ENCODE data around the gene MED25. TPM values are rescaled to one million over a fixed set of nuclear protein-coding genes. Genes with fewer than 3 reads are reported as not detected.
A peak's percentile ranks its signal among the peaks of the same experiment; 100 is the strongest.

Gene MED25
- total and polyA plus RNA-seq, 9 of the 15 experiments (the other 6 are each of a cell fraction or from before 2014, with no cell fraction given): 4.1 to 93.9 (median 19.3) TPM

DNA sequence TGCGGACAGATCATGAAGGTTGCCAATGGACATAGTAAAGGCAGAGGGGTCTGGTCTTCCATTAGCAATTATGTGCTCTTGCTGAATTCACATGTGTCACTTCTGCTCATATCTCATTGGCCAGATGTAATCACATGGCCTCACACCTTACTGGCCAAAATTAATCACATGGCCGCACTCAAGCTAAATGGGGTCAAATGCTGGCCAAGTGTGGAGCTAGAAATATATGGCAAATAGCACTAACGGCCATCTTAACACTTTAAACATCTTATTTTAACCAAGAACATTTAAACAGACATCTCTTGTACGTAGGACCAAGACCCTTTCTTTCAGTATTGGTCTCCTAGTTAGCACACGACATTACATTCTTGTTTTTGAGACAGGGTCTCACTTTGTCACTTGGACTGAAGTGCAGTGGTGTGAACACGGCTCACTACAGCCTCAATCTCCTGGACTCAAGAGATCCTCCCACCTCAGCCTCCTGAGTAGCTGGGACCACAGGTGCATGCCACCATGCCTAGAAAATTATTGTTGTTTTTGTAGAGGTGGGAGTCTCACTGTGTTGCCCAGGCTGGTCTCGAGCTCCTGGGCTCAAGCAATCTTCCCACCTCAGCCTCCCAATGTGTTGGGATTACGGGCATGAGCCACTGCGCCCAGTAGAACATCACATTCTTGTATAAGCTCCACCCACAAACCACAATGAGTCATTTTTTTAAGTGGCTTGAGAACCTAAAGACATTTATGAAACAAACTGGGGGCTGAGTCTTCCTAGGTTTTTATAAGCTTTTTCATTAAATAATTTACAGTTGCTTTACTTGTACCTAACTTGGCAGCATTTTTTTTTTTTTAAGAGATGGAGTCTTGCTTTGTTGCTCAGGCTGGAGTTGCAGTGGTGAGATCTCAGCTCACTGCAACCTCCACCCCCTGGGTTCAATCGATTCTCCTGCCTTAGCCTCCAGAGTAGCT lies 29.9 kb downstream of the MED25 start (continued):
- TF ChIP-seq, protein P1, sequence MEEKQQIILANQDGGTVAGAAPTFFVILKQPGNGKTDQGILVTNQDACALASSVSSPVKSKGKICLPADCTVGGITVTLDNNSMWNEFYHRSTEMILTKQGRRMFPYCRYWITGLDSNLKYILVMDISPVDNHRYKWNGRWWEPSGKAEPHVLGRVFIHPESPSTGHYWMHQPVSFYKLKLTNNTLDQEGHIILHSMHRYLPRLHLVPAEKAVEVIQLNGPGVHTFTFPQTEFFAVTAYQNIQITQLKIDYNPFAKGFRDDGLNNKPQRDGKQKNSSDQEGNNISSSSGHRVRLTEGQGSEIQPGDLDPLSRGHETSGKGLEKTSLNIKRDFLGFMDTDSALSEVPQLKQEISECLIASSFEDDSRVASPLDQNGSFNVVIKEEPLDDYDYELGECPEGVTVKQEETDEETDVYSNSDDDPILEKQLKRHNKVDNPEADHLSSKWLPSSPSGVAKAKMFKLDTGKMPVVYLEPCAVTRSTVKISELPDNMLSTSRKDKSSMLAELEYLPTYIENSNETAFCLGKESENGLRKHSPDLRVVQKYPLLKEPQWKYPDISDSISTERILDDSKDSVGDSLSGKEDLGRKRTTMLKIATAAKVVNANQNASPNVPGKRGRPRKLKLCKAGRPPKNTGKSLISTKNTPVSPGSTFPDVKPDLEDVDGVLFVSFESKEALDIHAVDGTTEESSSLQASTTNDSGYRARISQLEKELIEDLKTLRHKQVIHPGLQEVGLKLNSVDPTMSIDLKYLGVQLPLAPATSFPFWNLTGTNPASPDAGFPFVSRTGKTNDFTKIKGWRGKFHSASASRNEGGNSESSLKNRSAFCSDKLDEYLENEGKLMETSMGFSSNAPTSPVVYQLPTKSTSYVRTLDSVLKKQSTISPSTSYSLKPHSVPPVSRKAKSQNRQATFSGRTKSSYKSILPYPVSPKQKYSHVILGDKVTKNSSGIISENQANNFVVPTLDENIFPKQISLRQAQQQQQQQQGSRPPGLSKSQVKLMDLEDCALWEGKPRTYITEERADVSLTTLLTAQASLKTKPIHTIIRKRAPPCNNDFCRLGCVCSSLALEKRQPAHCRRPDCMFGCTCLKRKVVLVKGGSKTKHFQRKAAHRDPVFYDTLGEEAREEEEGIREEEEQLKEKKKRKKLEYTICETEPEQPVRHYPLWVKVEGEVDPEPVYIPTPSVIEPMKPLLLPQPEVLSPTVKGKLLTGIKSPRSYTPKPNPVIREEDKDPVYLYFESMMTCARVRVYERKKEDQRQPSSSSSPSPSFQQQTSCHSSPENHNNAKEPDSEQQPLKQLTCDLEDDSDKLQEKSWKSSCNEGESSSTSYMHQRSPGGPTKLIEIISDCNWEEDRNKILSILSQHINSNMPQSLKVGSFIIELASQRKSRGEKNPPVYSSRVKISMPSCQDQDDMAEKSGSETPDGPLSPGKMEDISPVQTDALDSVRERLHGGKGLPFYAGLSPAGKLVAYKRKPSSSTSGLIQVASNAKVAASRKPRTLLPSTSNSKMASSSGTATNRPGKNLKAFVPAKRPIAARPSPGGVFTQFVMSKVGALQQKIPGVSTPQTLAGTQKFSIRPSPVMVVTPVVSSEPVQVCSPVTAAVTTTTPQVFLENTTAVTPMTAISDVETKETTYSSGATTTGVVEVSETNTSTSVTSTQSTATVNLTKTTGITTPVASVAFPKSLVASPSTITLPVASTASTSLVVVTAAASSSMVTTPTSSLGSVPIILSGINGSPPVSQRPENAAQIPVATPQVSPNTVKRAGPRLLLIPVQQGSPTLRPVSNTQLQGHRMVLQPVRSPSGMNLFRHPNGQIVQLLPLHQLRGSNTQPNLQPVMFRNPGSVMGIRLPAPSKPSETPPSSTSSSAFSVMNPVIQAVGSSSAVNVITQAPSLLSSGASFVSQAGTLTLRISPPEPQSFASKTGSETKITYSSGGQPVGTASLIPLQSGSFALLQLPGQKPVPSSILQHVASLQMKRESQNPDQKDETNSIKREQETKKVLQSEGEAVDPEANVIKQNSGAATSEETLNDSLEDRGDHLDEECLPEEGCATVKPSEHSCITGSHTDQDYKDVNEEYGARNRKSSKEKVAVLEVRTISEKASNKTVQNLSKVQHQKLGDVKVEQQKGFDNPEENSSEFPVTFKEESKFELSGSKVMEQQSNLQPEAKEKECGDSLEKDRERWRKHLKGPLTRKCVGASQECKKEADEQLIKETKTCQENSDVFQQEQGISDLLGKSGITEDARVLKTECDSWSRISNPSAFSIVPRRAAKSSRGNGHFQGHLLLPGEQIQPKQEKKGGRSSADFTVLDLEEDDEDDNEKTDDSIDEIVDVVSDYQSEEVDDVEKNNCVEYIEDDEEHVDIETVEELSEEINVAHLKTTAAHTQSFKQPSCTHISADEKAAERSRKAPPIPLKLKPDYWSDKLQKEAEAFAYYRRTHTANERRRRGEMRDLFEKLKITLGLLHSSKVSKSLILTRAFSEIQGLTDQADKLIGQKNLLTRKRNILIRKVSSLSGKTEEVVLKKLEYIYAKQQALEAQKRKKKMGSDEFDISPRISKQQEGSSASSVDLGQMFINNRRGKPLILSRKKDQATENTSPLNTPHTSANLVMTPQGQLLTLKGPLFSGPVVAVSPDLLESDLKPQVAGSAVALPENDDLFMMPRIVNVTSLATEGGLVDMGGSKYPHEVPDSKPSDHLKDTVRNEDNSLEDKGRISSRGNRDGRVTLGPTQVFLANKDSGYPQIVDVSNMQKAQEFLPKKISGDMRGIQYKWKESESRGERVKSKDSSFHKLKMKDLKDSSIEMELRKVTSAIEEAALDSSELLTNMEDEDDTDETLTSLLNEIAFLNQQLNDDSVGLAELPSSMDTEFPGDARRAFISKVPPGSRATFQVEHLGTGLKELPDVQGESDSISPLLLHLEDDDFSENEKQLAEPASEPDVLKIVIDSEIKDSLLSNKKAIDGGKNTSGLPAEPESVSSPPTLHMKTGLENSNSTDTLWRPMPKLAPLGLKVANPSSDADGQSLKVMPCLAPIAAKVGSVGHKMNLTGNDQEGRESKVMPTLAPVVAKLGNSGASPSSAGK (IDR thresholded peaks at IDR 0.05): peak; percentile 95
- TF ChIP-seq MEF2D (tag; conservative IDR thresholded peaks at IDR 0.05; ENCODE audit: low read depth) (0 out of 2 replicates have a peak, but pooled peaks have one; percentile 24), SIN3A (IDR thresholded peaks at IDR 0.05; ENCODE audit: borderline replicate concordance in 2 of 2, control insufficient read depth in 1 of 2, low read depth in 2 of 2, low read length in 2 of 2) (no peak), ZNF561 (CRISPR knock-in tag; conservative IDR thresholded peaks at IDR 0.05) (no peak), FOXJ3 (CRISPR knock-in tag; IDR thresholded peaks at IDR 0.05) (no peak), MECOM (CRISPR knock-in tag; IDR thresholded peaks at IDR 0.05) (no peak), TCF7L2 (IDR thresholded peaks at IDR 0.05; ENCODE audit: low read depth, low read length) (0 out of 2 replicates have a peak, but pooled peaks have one; percentile 39), GABPB1 (CRISPR knock-in tag; IDR thresholded peaks at IDR 0.05) (peak; percentile 55; the same call in 1 of the 2 replicates), SMAD4 (CRISPR knock-in tag; conservative IDR thresholded peaks at IDR 0.05) (0 out of 2 replicates have a peak, but pooled peaks have one; percentile 26), LEF1 (IDR thresholded peaks at IDR 0.05) (peak; percentile 48; the same call in 1 of the 2 replicates), CBFA2T3 (IDR thresholded peaks at IDR 0.05) (0 out of 2 replicates have a peak, but pooled peaks have one; percentile 2)
- TF ChIP-seq, protein P2, sequence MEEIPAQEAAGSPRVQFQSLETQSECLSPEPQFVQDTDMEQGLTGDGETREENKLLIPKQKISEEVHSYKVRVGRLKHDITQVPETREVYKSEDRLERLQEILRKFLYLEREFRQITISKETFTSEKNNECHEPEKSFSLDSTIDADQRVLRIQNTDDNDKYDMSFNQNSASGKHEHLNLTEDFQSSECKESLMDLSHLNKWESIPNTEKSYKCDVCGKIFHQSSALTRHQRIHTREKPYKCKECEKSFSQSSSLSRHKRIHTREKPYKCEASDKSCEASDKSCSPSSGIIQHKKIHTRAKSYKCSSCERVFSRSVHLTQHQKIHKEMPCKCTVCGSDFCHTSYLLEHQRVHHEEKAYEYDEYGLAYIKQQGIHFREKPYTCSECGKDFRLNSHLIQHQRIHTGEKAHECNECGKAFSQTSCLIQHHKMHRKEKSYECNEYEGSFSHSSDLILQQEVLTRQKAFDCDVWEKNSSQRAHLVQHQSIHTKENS (CRISPR knock-in tag; IDR thresholded peaks at IDR 0.05): no peak

Measured in K562 (cell line).